Hematopoietic multipotent progenitor cell treated with erythropoietin and hydrocortisone succinate and interleukin-3 and kit ligand, for 4 days (in vitro differentiated cells): ENCODE measurements around the gene CPHXL2.

Experiments used
- DNase-seq: peaks from one replicate; pipeline ENCODE4 v3.0.0-alpha.2; 2015

Gene CPHXL2

GRCh38 chr16:75635036-75635435, 41.8 kb downstream of the CPHXL2 start:
- DNase-seq, result no peak

DNA sequence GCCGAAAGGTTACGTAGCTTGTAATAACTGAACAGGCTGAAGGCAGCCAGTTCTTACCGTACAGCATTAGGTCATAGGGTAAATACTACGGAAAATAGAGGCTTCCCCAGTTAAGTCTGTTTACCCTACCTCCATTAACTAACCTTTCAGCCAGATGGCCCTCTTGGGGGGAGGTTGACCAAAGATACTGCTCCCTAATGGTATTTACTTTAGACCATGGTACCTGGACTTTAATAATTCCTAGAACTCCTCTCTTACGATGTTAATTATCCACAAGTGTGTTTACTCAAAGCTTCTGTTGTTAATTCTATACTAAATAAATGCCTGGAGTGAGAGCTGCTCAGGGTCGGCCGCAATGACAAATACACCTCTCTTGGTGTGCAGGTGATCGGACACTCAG, 44.0 kb downstream of the CPHXL2 start:
- DNase-seq, result no peak

DNA sequence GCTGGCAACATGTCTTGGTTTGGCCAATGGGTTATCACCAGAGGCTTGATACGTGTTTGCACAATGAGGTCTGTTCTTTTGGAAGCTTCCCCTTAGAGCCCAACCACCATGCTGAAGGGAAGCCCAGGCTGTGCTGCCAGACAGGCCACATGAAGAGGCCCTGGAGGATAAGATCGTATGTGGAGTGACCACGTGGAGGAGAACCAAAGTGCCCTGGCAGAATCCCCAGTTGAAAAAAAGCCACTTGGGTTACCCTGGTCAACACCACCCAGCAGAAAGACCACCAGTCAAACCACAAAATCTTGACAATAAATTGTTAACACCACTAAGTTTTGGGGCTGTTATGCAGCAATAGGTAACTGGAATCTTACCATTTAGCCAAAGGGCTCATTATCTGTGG, 46.8 kb downstream of the CPHXL2 start:
- DNase-seq, result peak; percentile 72

DNA sequence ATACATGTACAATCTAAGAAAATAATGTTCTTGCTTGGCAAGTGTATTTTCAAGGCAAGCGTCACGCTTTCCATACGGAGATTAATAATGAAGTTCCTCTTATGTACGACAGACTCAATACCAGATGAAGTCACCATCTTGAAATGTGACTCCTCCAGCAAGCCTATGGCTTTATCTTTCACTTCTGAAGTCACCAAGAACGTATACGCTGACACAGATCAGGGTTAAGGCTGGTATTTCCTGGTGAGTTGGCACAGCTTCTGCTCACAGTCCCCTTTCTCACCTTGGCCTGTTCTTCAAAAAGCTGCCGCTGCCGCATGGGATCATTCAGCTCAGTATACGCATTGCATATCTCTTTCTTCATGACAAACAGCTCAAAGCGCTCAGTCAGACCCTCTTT, 47.7 kb downstream of the CPHXL2 start:
- no peak for DNase-seq

GRCh38 chr16:75628351-75628750, 48.5 kb downstream of the CPHXL2 start:
- no peak for DNase-seq

DNA sequence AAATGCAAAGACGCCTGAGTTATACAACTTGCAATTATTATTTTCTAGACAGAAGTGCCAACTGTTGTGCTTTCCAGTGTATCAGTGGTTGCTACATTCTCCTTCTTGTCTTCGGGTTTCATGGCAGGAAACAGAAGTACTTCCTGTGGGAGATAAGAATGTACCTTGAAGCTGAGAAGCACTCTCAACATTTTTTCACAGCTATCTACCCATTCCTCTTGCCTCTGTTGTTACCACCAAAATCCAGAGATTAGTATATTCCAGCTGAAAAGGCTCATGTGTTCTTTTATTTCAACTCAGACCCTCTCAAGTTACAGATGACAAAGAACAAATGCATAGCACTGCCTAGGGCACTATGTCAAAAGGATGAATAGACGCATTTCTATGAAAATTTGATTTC, 49.0 kb downstream of the CPHXL2 start:
- DNase-seq, result peak; percentile 90

- no peak for DNase-seq
Observed at GRCh38 chr16:75626806-75627205, 50.0 kb downstream of the CPHXL2 start.

GRCh38 chr16:75624921-75625334, 51.9 kb downstream of the CPHXL2 start:
- peak; percentile 27 for DNase-seq

GRCh38 chr16:75622761-75623605, 53.8 kb downstream of the CPHXL2 start, which contains the start of gene ADAT1:
Gene ADAT1, minus strand, starts transcription at chr16:75623281. Its CDS starts 2,482 bp downstream, at chr16:75620799.
- peak; percentile 99 for DNase-seq

- peak; percentile 91 for DNase-seq
Observed at GRCh38 chr16:75621170-75621477, 55.7 kb downstream of the CPHXL2 start.

- DNase-seq, result peak; percentile 72
Observed at GRCh38 chr16:75620326-75621169, 56.3 kb downstream of the CPHXL2 start.

GRCh38 chr16:75618780-75619179, 58.0 kb downstream of the CPHXL2 start:
- no peak for DNase-seq

- no peak for DNase-seq
Observed at GRCh38 chr16:75617121-75617520, 59.7 kb downstream of the CPHXL2 start.

- DNase-seq, result no peak
Observed at GRCh38 chr16:75616521-75617010, 60.2 kb downstream of the CPHXL2 start.

DNA sequence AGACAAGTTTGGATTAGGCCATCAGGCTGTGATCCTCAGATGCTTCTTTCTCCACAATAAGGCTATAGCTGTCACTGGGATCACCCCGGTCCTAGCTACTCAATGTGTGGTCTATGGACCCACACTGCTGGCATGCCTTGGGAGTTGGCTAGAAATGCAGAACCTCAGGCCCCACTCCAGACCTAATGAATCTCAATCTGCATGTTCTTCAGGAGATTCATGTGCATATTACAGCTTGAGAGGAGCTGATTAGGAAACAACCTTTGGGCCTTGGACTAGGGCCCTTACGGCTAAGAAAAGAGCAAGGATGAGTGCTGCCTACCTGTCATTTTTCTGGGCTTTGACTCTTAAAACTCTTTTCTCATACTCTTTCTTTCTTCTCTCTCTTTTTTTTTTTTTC, 61.2 kb downstream of the CPHXL2 start:
- no peak for DNase-seq

DNA sequence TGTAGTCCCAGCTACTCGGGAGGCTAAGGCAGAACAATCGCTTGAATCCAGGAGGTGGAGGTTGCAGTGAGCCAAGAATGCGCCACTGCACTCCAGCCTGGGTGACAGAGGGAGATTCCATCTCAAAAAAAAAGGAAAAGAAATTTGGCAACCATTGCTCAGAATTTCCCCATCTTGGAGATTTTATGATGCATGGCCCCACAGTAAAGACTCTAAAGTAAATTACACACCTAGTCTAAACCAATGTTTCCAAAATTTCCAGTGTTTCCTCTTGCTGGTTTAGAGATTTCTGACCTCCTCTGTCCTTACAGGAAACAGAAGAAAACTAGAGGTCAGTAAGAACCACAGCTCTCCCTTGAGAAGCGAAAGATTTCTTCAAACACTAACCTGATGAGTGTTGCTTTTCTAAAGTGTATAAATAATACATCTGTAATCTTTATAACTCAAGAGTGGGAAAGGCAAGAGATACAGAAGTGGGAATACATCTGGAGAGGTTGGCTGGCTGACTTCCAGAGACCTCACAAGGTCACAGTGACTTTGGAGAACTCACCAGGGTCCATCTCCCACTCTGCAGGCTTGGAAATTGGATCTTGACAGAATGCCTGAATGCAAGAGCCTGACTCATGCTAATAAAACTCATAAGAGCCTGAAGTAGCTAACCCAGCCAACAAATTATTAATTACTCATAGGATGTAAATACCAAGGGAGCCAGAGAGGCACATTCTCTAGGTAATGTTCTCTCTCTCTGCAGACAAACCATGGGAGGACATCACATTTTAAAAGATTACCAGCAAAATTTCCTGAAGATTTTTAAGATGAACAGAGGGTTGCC, 62.5 kb downstream of the CPHXL2 start:
- DNase-seq, result no peak
